ENCODE measurements around the gene ARHGAP26. TPM values are rescaled to one million over a fixed set of nuclear protein-coding genes. Genes with fewer than 3 reads are reported as not detected.

Gene ARHGAP26
- total RNA-seq, 1 donor from 2014 or later: 17.1 TPM

- Histone ChIP-seq H3K4me3 (ENCODE audit: low read depth, low read length) (no peak overlapping the region), H3K27me3 (ENCODE audit: control insufficient read depth, insufficient read depth, low read length) (no peaks in the 10 kb centered on the region), H3K36me3 (ENCODE audit: control insufficient read depth, insufficient read depth, low read length) (no peaks in the 10 kb centered on the region)
- no peak for FAIRE-seq
- TF ChIP-seq CTCF (IDR thresholded peaks at IDR 0.05; ENCODE audit: insufficient read depth, low read length, severe bottlenecking): no peak
- no peak for DNase-seq (ENCODE audit: low read depth)
Observed at GRCh38 chr5:143275512-143276363, 505.6 kb downstream of the ARHGAP26 start.

GRCh38 chr5:143277536-143277935 lies 507.4 kb downstream of the ARHGAP26 start:
- H3K27me3 ChIP-seq (ENCODE audit: control insufficient read depth, insufficient read depth, low read length): no peaks in the 10 kb centered on the region
- DNase-seq (ENCODE audit: low read depth) (no peak), FAIRE-seq (no peak)
- H3K36me3 ChIP-seq (ENCODE audit: control insufficient read depth, insufficient read depth, low read length): peaks cover 2% of the 10 kb centered on the region
- no peak for TF ChIP-seq CTCF (IDR thresholded peaks at IDR 0.05; ENCODE audit: insufficient read depth, low read length, severe bottlenecking)
- no peak overlapping the region for H3K4me3 ChIP-seq (ENCODE audit: low read depth, low read length)

Other genes with a start within 250 kb of the ARHGAP26 start
- under 0.01 and 0.38 TPM in 2 replicates for gene FGF1, start 84.3 kb upstream of the ARHGAP26 start, total RNA-seq

All from bronchial epithelial cell (primary cell).